Kidney (tissue), 14 donors: Measurements from ENCODE around the gene MUC3A. TPM values are rescaled to one million over a fixed set of nuclear protein-coding genes. Genes with fewer than 3 reads are reported as not detected.

Source experiments
- DNase-seq, 5 donors: peaks; one replicate each; pipeline ENCODE4 v3.0.0-alpha.2; 2013 to 2020
- FAIRE-seq: peaks from 2 replicates; lab custom pipeline; 2012; peaks lifted over from hg19 to GRCh38; lab: Jason Lieb, UNC
- H3K27ac ChIP-seq, 2 donors: one replicate each; pipeline ENCODE4 v1.7.0; 2013; ENCODE audit warnings: low read depth in 2 of 2, low read length in 2 of 2, inconsistent platforms in 1 of 2
- H3K27me3 ChIP-seq: one replicate; pipeline ENCODE4 v1.7.1; 2013; ENCODE audit warnings: low read length, inconsistent platforms; ENCODE audit not compliant: control insufficient read depth, insufficient read depth
- H3K36me3 ChIP-seq, 3 donors: one replicate each; pipeline versions ENCODE4 v1.7.0 to v1.7.1; 2013; ENCODE audit warnings: low read length in 3 of 3, control low read depth in 1 of 3, inconsistent platforms in 1 of 3; ENCODE audit not compliant: insufficient read depth in 3 of 3, control insufficient read depth in 2 of 3
- H3K4me1 ChIP-seq, 3 donors: one replicate each; pipeline versions ENCODE4 v1.7.0 to v1.7.1; 2013; ENCODE audit warnings: low read length in 3 of 3, inconsistent platforms in 1 of 3, low read depth in 1 of 3; ENCODE audit not compliant: control insufficient read depth in 2 of 3, insufficient read depth in 2 of 3
- H3K4me3 ChIP-seq, 3 donors: one replicate each; pipeline versions ENCODE4 v1.7.0 to v1.8.1; 2013; ENCODE audit warnings: low read length in 3 of 3, control low read depth in 1 of 3, inconsistent platforms in 1 of 3
- H3K9ac ChIP-seq, 3 donors: one replicate each; pipeline versions ENCODE4 v1.7.0 to v1.7.1; 2013; ENCODE audit warnings: low read length in 3 of 3, control low read depth in 1 of 3, inconsistent platforms in 1 of 3
- H3K9me3 ChIP-seq, 3 donors: one replicate each; pipeline versions ENCODE4 v1.7.0 to v1.7.1; 2013; ENCODE audit warnings: low read length in 3 of 3, control low read depth in 1 of 3, inconsistent platforms in 1 of 3; ENCODE audit not compliant: control insufficient read depth in 2 of 3, insufficient read depth in 1 of 3
- intact Hi-C: fragments of 100-400 bp; cut with DNase I; formaldehyde crosslinking; loops from one replicate; pipeline ENCODE4 v1.11.1; 2022
- polyA plus RNA-seq: library from polyadenylated mRNA; stranded (reverse); fragments of 350-450 nt; fragmentation: Illumina TruSeq; extraction: RNeasy Lipid Tissue Mini Kit (QIAGEN cat#74804); gene quantifications from one replicate; pipeline ENCODE4 v1.2.3, GENCODE V29; 2014; ENCODE audit warnings: low read depth, low replicate concordance; ENCODE audit not compliant: insufficient read depth
- total RNA-seq: library from RNA; stranded (reverse); fragmentation: NEBNext Ultra II Directional; extraction: Animal tissue kit (Norgen Biotek cat#: 25700); gene quantifications from one replicate; pipeline ENCODE4 v1.2.1, GENCODE V29; 2021
- TF ChIP-seq, protein P1 (sequence below): IDR thresholded peaks from 3 replicates; pipeline ENCODE4 v1.5.1; 2012; ENCODE audit warnings: mild to moderate bottlenecking, moderate library complexity, borderline replicate concordance; ENCODE audit not compliant: insufficient read depth; ENCODE audit errors: extremely low read depth
- donor health status: control.
- donor health status: control.
- donor health status: control.
- donor health status: control.
- donor health status: control.
- donor health status: DM: yes; HTN: yes; CAD: no.
- donor health status: Normal renal cell carcinoma (clear cell type).

The MUC3A gene
- total and polyA plus RNA-seq, 2 donors from 2014 or later, result 0.65 to 39.1 TPM

DNA sequence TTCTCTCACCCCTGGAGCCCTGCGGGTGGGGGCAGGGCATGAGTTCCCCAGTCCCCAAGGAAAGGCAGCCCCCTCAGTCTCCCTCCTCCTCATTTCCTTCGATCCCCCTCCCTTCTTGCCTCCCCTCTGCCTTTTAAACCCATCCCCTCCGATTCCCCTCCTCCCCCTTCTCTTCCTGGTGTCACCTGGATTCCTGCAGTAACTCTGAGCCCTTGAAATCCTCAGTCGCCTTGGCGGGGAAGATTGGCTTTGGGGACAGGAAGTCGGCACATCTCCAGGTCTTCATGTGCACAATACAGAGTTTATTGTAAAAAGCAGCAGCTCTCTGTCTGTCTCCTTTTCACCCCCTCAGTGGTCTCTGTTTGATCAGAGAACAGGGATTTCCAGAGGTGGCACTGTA lies 18.7 kb downstream of the MUC3A start:
- Histone ChIP-seq H3K9me3 (no peaks in the 10 kb centered on the region), H3K9ac (no peak overlapping the region), H3K4me3 (no peak overlapping the region), H3K27me3 (peaks cover 32% of the 10 kb centered on the region), H3K4me1 (peaks cover 0 to 6% (median 0%) of the 10 kb centered on the region in 3 donors), H3K36me3 (no peaks in the 10 kb centered on the region), H3K27ac (no peak overlapping the region)
- DNase-seq (peak in 1 of 5 donors; percentile 41), FAIRE-seq (no peak)
- intact Hi-C loops, result no loop called here
- TF ChIP-seq, protein P1, sequence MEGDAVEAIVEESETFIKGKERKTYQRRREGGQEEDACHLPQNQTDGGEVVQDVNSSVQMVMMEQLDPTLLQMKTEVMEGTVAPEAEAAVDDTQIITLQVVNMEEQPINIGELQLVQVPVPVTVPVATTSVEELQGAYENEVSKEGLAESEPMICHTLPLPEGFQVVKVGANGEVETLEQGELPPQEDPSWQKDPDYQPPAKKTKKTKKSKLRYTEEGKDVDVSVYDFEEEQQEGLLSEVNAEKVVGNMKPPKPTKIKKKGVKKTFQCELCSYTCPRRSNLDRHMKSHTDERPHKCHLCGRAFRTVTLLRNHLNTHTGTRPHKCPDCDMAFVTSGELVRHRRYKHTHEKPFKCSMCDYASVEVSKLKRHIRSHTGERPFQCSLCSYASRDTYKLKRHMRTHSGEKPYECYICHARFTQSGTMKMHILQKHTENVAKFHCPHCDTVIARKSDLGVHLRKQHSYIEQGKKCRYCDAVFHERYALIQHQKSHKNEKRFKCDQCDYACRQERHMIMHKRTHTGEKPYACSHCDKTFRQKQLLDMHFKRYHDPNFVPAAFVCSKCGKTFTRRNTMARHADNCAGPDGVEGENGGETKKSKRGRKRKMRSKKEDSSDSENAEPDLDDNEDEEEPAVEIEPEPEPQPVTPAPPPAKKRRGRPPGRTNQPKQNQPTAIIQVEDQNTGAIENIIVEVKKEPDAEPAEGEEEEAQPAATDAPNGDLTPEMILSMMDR, result no peak

DNA sequence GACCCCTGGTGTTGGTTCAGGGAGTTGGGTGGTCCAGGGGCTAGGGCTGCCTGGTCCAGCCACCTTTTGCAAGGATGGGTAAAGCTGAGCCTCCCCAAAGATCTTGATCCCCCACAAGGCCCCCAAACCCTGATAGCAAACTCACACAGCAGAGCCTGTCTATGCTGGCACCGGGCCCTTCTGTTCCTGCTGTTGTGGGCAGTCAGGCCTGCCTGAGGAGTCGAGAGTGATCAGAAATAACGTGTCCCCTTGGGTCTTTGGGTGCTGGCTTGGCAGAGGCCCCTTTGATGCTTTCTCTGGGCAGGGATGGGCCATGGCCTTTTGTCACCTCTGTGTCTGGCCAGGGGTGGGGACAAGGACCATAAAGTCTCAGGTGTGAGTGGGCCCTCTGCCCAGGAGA lies 19.3 kb downstream of the MUC3A start:
- H3K4me1 ChIP-seq, result peaks cover 0 to 6% (median 0%) of the 10 kb centered on the region in 3 donors
- no peak overlapping the region for H3K4me3 ChIP-seq
- peaks cover 32% of the 10 kb centered on the region for H3K27me3 ChIP-seq
- H3K36me3 ChIP-seq, result no peaks in the 10 kb centered on the region
- H3K27ac ChIP-seq, result no peak overlapping the region
- H3K9ac ChIP-seq, result no peak overlapping the region
- FAIRE-seq (no peak), DNase-seq (no peak)
- TF ChIP-seq, protein P1, result no peak
- H3K9me3 ChIP-seq, result no peaks in the 10 kb centered on the region
- intact Hi-C loops, result no loop called here

DNA sequence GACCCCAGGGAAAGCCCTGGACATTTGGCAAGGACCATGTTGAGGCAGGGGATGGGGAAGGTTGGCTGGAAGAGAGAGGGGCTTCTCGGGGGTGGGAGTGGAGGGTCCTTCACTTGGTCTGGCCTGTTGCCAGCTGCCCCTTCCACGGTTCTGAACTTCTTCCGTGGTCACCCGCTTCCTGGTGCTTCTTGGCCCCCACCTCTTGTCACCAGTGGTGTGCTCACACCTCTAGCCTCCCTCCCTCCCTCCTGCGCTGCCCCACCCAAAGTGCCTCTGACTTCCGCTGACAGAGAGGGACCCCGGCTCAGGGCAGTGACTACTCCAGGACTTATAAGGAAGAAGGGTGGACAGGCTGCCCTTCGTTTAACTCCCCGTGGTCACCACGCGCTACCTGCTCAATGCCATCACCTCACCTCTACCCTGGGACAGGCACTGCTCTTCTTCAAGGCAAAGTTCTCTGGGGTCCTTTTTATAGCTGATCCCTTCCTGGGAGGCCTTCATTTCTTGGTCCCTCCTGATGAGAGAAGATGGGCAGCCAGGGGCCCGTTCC lies 19.8 kb downstream of the MUC3A start, which contains the start of gene MUC12:
Gene MUC12, plus strand, starts transcription at position 500 of the 550 bp plus-strand sequence. CDS start 58 bp downstream, outside the sequence.
- FAIRE-seq (no peak), DNase-seq (peak in 1 of 5 donors; percentile 37)
- intact Hi-C loops, result no loop called here
- TF ChIP-seq, protein P1, result no peak
- Histone ChIP-seq H3K27ac (no peak within 1 kb of the TSS), H3K4me1 (peaks cover 0 to 6% (median 0%) of the 10 kb centered on the region in 3 donors), H3K27me3 (peaks cover 32% of the 10 kb centered on the region), H3K4me3 (no peak within 1 kb of the TSS), H3K9me3 (no peaks in the 10 kb centered on the region), H3K36me3 (no peaks in the 10 kb centered on the region), H3K9ac (no peak within 1 kb of the TSS)
